Calu3 (cell line): ENCODE data around the gene LKAAEAR1. TPM values are rescaled to one million over a fixed set of nuclear protein-coding genes. Genes with fewer than 3 reads are reported as not detected.
A peak's percentile ranks its signal among the peaks of the same experiment; 100 is the strongest.

ENCODE experiments used
- BruUV-seq: library from RNA; stranded (reverse); fragments of 400-500 nt; replicated peaks from 2 replicates; lab custom pipeline; 2021; lab: Mats Ljungman, UMichigan
- CTCF ChIA-PET: fragments of 300-600 bp; sonication (Branson Sonifier 250); formaldehyde crosslinking; loops from one replicate; lab custom pipeline; 2022; ENCODE audit warnings: antibody characterized with exemption; lab: Charles Lee
- DNase-seq: peaks from one replicate; pipeline ENCODE4 v3.0.0; 2022
- H3K27ac Mint-ChIP-seq: one replicate; pipeline ENCODE4 v1.8.0; 2022; ENCODE audit warnings: mixed read lengths; ENCODE audit not compliant: unreplicated experiment
- H3K27me3 Mint-ChIP-seq: one replicate; pipeline ENCODE4 v1.8.0; 2022; ENCODE audit warnings: mixed read lengths; ENCODE audit not compliant: unreplicated experiment
- H3K36me3 Mint-ChIP-seq: one replicate; pipeline ENCODE4 v1.8.0; 2022; ENCODE audit warnings: mild to moderate bottlenecking, moderate library complexity, mixed read lengths; ENCODE audit not compliant: insufficient read depth, unreplicated experiment
- H3K4me1 Mint-ChIP-seq: one replicate; pipeline ENCODE4 v1.8.0; 2022; ENCODE audit warnings: mild to moderate bottlenecking, low read depth, mixed read lengths; ENCODE audit not compliant: unreplicated experiment
- H3K4me3 Mint-ChIP-seq: one replicate; pipeline ENCODE4 v1.8.0; 2022; ENCODE audit warnings: mild to moderate bottlenecking, low read depth, moderate library complexity, mixed read lengths; ENCODE audit not compliant: unreplicated experiment
- H3K9me3 Mint-ChIP-seq: one replicate; pipeline ENCODE4 v1.8.0; 2022; ENCODE audit warnings: low read depth, mixed read lengths; ENCODE audit not compliant: unreplicated experiment
- intact Hi-C: fragments of 100-400 bp; cut with micrococcal nuclease; formaldehyde crosslinking; loops from one replicate; pipeline ENCODE4 v1.10.0; 2022; ENCODE audit not compliant: unreplicated experiment
- total RNA-seq: library from RNA; stranded (reverse); gene quantifications from 2 replicates; pipeline ENCODE4 v1.2.3, GENCODE V29; 2022
- TF ChIP-seq, protein P1 (sequence below): fragments of 200-600 bp; IDR thresholded peaks from one replicate; pipeline ENCODE4 v1.8.0; 2022; ENCODE audit warnings: antibody characterized with exemption; ENCODE audit not compliant: unreplicated experiment

The LKAAEAR1 gene
- total RNA-seq, 1 experiment from 2014 or later = not detected

DNA sequence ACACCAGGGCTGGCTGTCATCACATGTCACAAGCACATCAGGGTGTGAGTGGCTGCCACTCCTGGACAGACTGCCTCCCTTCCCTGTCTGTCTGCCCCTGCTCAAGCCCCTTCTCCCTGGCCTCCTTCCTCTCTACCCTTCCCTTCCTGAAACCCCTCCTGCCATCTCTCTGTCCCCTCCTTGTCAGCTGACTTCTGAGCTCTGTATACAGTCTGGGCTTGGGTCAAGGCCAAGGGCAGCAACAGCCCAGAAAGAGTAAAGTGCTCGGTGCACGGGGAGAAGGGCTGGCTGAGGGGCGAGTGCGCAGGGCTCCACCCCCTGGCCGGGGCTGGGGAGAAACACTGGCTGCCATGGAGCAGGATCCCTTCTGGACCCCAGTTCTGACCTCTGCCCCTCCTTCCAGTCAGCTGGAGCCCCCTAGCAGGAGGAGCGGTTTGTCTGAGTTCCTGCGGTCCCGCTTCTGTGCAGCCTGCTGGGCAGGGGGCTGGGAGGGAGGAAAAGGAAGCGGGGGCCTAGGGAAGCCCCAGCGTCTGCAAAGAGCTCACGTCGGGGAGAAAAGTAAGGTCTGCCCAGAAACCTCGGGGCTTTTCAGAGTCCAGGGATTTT is 2.0 kb downstream of the LKAAEAR1 start:
- TF ChIP-seq, protein P1, sequence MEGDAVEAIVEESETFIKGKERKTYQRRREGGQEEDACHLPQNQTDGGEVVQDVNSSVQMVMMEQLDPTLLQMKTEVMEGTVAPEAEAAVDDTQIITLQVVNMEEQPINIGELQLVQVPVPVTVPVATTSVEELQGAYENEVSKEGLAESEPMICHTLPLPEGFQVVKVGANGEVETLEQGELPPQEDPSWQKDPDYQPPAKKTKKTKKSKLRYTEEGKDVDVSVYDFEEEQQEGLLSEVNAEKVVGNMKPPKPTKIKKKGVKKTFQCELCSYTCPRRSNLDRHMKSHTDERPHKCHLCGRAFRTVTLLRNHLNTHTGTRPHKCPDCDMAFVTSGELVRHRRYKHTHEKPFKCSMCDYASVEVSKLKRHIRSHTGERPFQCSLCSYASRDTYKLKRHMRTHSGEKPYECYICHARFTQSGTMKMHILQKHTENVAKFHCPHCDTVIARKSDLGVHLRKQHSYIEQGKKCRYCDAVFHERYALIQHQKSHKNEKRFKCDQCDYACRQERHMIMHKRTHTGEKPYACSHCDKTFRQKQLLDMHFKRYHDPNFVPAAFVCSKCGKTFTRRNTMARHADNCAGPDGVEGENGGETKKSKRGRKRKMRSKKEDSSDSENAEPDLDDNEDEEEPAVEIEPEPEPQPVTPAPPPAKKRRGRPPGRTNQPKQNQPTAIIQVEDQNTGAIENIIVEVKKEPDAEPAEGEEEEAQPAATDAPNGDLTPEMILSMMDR = no peak
- no peaks in the 10 kb centered on the region for H3K9me3 Mint-ChIP-seq
- no peak overlapping the region for H3K27ac Mint-ChIP-seq
- H3K4me1 Mint-ChIP-seq = peaks cover 32% of the 10 kb centered on the region
- intact Hi-C loops = loop anchor here (5.0 kb wide), 1 partner anchor 40 kb away; no protein-coding TSS in a partner anchor
- CTCF ChIA-PET = interaction anchor here (0.6 to 1.6 kb wide), 3 partner anchors 9 to 11 kb away, joined by 3 to 5 read pairs (median 4); no protein-coding TSS in a partner anchor
- H3K27me3 Mint-ChIP-seq = peaks cover 72% of the 10 kb centered on the region
- peaks cover 45% of the 10 kb centered on the region for H3K36me3 Mint-ChIP-seq
- no peak overlapping the region for H3K4me3 Mint-ChIP-seq
- DNase-seq = no peak
- no TSS peak for BruUV-seq

- peaks cover 41% of the 10 kb centered on the region for H3K36me3 Mint-ChIP-seq
- H3K27ac Mint-ChIP-seq = no peak overlapping the region
- TF ChIP-seq, protein P1 = no peak
- intact Hi-C loops = loop anchor here (5.0 kb wide), 1 partner anchor 41 kb away; no protein-coding TSS in a partner anchor
- H3K4me1 Mint-ChIP-seq = peaks cover 32% of the 10 kb centered on the region
- BruUV-seq = no TSS peak
- H3K27me3 Mint-ChIP-seq = peaks cover 66% of the 10 kb centered on the region
- no peak for DNase-seq
- CTCF ChIA-PET = no interaction called here
- no peaks in the 10 kb centered on the region for H3K9me3 Mint-ChIP-seq
- H3K4me3 Mint-ChIP-seq = no peak overlapping the region
These were observed 2.6 kb downstream of the LKAAEAR1 start for GRCh38 chr20:64081624-64081964.

DNA sequence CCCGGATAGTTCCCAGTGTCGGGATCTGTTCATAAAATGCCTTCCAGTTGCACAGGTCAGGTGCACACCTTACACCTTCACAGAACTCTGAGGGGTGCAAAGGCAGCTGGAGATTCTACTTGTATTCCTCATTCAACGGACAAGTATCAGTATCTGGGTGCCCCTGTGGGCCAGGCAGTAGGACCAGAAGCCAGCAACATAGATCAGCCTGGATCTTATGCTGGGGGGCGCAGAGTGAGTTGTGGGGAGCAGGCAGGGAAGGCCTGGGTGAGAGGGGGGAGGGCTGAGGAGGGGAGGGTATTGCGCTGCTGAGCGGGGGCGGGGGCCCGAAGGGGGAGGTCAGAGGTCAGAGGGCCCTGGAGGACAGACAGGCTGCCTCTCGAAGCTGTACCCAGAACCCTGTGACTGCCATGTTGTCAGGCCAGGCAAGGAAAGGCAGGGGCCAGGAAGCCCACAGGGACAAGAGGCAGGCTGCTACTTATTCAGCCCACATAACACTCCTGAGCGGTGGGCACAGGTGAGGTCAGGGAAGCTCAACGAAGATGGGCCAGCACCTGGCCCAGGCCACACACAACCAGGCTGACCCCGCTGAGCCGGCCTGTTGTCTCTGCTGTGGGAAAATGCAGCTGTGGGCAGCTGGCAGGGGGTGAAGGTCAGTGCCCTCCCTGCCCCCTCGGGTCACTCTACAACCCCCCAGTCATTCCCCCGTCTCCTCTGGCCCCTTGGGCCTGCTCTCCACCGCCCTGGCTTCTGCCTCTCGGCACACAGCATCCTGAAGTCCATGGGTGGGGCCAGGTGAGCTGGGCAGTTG is 3.2 kb downstream of the LKAAEAR1 start:
- Mint-ChIP-seq H3K27ac (peak overlapping the region; percentile 68), H3K27me3 (peaks cover 60% of the 10 kb centered on the region), H3K36me3 (peaks cover 41% of the 10 kb centered on the region), H3K4me1 (peaks cover 32% of the 10 kb centered on the region), H3K9me3 (no peaks in the 10 kb centered on the region), H3K4me3 (peak overlapping the region; percentile 48)
- TF ChIP-seq, protein P1 = no peak
- intact Hi-C loops = loop anchor here (5.0 kb wide), 1 partner anchor 41 kb away; no protein-coding TSS in a partner anchor
- CTCF ChIA-PET = no interaction called here
- no TSS peak for BruUV-seq
- no peak for DNase-seq

DNA sequence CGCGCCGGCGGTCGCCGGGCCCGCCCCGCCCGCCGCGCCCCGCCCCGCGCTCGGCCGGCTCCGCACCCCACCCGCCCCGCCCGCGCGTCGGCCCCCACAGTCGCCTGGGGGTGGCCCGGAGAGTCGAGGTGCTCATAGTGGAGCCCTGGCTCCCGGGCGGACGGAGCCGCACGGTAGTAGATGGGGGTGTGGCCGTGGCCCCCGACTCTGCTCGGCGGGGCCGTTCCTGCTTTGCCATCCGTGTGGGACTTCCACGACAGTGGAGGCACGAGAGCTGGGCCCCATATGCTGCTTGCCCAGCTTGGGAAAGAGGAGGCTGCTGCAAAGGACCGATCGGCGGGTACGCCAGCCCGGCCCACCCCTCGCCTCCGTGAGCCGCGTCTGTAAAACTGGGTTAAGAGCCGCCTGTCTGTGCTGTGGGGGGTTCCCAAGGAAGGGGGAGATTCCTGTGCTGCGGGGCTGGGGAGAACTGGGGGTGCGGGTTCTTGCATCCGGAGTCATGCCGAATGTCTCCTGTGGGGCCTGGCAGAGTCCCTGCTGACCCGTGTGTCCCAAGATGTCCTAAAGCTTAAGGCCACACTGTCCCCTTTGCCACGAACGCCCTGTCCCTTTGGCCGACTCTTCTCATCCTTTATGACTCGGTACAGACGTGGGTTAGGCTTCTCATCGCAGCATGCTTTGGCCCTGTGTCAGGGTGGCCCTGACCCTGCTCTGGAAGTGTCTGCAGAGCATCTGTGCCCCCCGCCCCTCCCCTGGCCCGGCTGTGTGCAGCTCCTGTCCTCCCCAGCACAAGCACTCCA is 4.0 kb downstream of the LKAAEAR1 start, which contains the start of gene OPRL1:
Gene OPRL1 (plus strand): TSS at position 70 of the 800 bp plus-strand sequence. CDS start 12,639 bp downstream, outside the sequence.
- BruUV-seq = no TSS peak
- peaks cover 32% of the 10 kb centered on the region for H3K4me1 Mint-ChIP-seq
- H3K4me3 Mint-ChIP-seq = peak within 1 kb of the TSS; percentile 82
- TF ChIP-seq, protein P1 = no peak
- H3K27me3 Mint-ChIP-seq = peaks cover 52% of the 10 kb centered on the region
- H3K36me3 Mint-ChIP-seq = peaks cover 41% of the 10 kb centered on the region
- CTCF ChIA-PET = interaction anchor here (0.7 to 1.2 kb wide), 3 partner anchors 11 to 40 kb away, joined by 3 to 5 read pairs (median 3); no protein-coding TSS in a partner anchor
- H3K9me3 Mint-ChIP-seq = no peaks in the 10 kb centered on the region
- DNase-seq = no peak
- intact Hi-C loops = loop anchor here (5.0 kb wide), 1 partner anchor 42 kb away; no protein-coding TSS in a partner anchor
- H3K27ac Mint-ChIP-seq = peak within 1 kb of the TSS; percentile 68
